Right lobe of liver (tissue), 4 donors: ENCODE results near the gene DLEC1.

Experiments used
- CTCF ChIP-seq, 4 donors: fragments of 200-600 bp in 3 of 4; fragments of 450-650 bp in 1 of 4; IDR thresholded peaks; one replicate each; pipeline versions ENCODE4 v1.5.1 to v1.8.0; 2016 to 2022; ENCODE audit warnings: antibody characterized with exemption in 4 of 4, mild to moderate bottlenecking in 2 of 4
- POLR2A ChIP-seq: fragments of 450-650 bp; IDR thresholded peaks from one replicate; pipeline ENCODE4 v1.6.1; 2017; ENCODE audit warnings: antibody characterized with exemption, mild to moderate bottlenecking
- donor health status: DM: no; HTN: no; CAD: no.
- donor health status: DM: no; HTN: no; CAD: no.
- donor health status: DM: no; HTN: yes; CAD: no.

- TF ChIP-seq POLR2A (no peak), CTCF (IDR thresholded peaks at IDR 0.05) (no peak)
Observed at GRCh38 chr3:37995652-37996641, 43.1 kb upstream of the DLEC1 start.
